HepG2 (cell line): ENCODE measurements around the gene DENND4A. TPM values are rescaled to one million over a fixed set of nuclear protein-coding genes. Genes with fewer than 3 reads are reported as not detected.

ENCODE experiments used
- DR1 ChIP-seq: sonication (generic); formaldehyde crosslinking; IDR thresholded peaks from 2 replicates; pipeline ENCODE4 v1.8.0; 2021; ENCODE audit warnings: mild to moderate bottlenecking, missing genetic modification reagents, inconsistent platforms
- FOXA3 ChIP-seq: IDR thresholded peaks from 2 replicates; pipeline ENCODE4 v1.6.1; 2016; ENCODE audit warnings: missing genetic modification reagents, missing compliant biosample characterization
- FOXP1 ChIP-seq, 2 experiments: fragments of 450-650 bp in 1 of 2; IDR thresholded peaks; 2 replicates each; pipeline ENCODE4 v1.6.1; 2017 to 2018; ENCODE audit warnings: antibody characterized with exemption in 1 of 2
- GABPA ChIP-seq, 2 experiments: IDR thresholded peaks; 2 replicates each; pipeline ENCODE4 v1.6.1; 2011 to 2016; ENCODE audit warnings: low read depth in 2 of 2, low read length in 1 of 2, missing biosample characterization in 1 of 2, missing genetic modification characterization in 1 of 2
- HOXA5 ChIP-seq: sonication (generic); formaldehyde crosslinking; IDR thresholded peaks from 2 replicates; pipeline ENCODE4 v1.4.0; 2020; ENCODE audit warnings: missing genetic modification reagents
- MBD4 ChIP-seq: IDR thresholded peaks from 2 replicates; pipeline ENCODE4 v1.6.1; 2012; ENCODE audit warnings: low read length, inconsistent platforms, borderline replicate concordance
- MED13 ChIP-seq: sonication (generic); formaldehyde crosslinking; IDR thresholded peaks from 2 replicates; pipeline ENCODE4 v1.5.0; 2020; ENCODE audit warnings: missing genetic modification reagents
- MNT ChIP-seq: fragments of 450-650 bp; IDR thresholded peaks from 2 replicates; pipeline ENCODE4 v1.6.1; 2016
- NR2C2 ChIP-seq: sonication (generic); formaldehyde crosslinking; IDR thresholded peaks from 2 replicates; pipeline ENCODE4 v1.4.0; 2020; ENCODE audit warnings: missing genetic modification reagents, mild to moderate bottlenecking, moderate library complexity, borderline replicate concordance
- RORA ChIP-seq: sonication (generic); formaldehyde crosslinking; IDR thresholded peaks from 2 replicates; pipeline ENCODE4 v1.5.0; 2020; ENCODE audit warnings: mild to moderate bottlenecking, missing genetic modification reagents, moderate library complexity
- SALL1 ChIP-seq: sonication (generic); formaldehyde crosslinking; IDR thresholded peaks from 2 replicates; pipeline ENCODE4 v1.8.0; 2022; ENCODE audit warnings: mild to moderate bottlenecking, missing genetic modification reagents
- SP140L ChIP-seq: sonication (generic); formaldehyde crosslinking; IDR thresholded peaks from 2 replicates; pipeline ENCODE4 v1.4.0; 2020; ENCODE audit warnings: missing genetic modification reagents, borderline replicate concordance
- SRY ChIP-seq: sonication (generic); formaldehyde crosslinking; IDR thresholded peaks from 2 replicates; pipeline ENCODE4 v1.8.0; 2022; ENCODE audit warnings: mild to moderate bottlenecking, missing genetic modification reagents
- TAF1 ChIP-seq: sonication (generic); formaldehyde crosslinking; IDR thresholded peaks from 2 replicates; pipeline ENCODE4 v1.4.0; 2020; ENCODE audit warnings: missing genetic modification reagents
- TBX3 ChIP-seq: fragments of 450-650 bp; IDR thresholded peaks from 2 replicates; pipeline ENCODE4 v1.6.1; 2017; ENCODE audit warnings: antibody characterized with exemption, mild to moderate bottlenecking, inconsistent platforms, borderline replicate concordance
- XBP1 ChIP-seq: sonication (generic); formaldehyde crosslinking; IDR thresholded peaks from 2 replicates; pipeline ENCODE4 v1.5.0; 2020; ENCODE audit warnings: missing genetic modification reagents
- YEATS4 ChIP-seq: sonication (generic); formaldehyde crosslinking; IDR thresholded peaks from 2 replicates; pipeline ENCODE4 v1.4.0; 2020; ENCODE audit warnings: missing genetic modification reagents, borderline replicate concordance
- YY1 ChIP-seq: IDR thresholded peaks from 2 replicates; pipeline ENCODE4 v1.6.1; 2011; ENCODE audit warnings: low read length, low read depth, moderate library complexity, mild to moderate bottlenecking; ENCODE audit not compliant: insufficient read depth, insufficient replicate concordance
- ZBTB14 ChIP-seq: sonication (generic); formaldehyde crosslinking; IDR thresholded peaks from 2 replicates; pipeline ENCODE4 v1.4.0; 2020; ENCODE audit warnings: missing genetic modification reagents
- ZKSCAN8 ChIP-seq: IDR thresholded peaks from 2 replicates; pipeline ENCODE4 v1.6.1; 2016; ENCODE audit warnings: borderline replicate concordance, missing genetic modification reagents, missing compliant biosample characterization
- ZNF101 ChIP-seq: sonication (generic); formaldehyde crosslinking; IDR thresholded peaks from 2 replicates; pipeline ENCODE4 v1.4.0; 2020; ENCODE audit warnings: mild to moderate bottlenecking, low read depth, missing genetic modification reagents, borderline replicate concordance
- ZNF605 ChIP-seq: sonication (generic); formaldehyde crosslinking; IDR thresholded peaks from 2 replicates; pipeline ENCODE4 v1.8.0; 2022; ENCODE audit warnings: mild to moderate bottlenecking, missing genetic modification reagents
- ZNF720 ChIP-seq: sonication (generic); formaldehyde crosslinking; IDR thresholded peaks from 2 replicates; pipeline ENCODE4 v1.4.0; 2020; ENCODE audit warnings: missing genetic modification reagents
- ZNF737 ChIP-seq: sonication (generic); formaldehyde crosslinking; IDR thresholded peaks from 2 replicates; pipeline ENCODE4 v1.5.0; 2020; ENCODE audit warnings: missing genetic modification reagents, mild to moderate bottlenecking, borderline replicate concordance
- ZSCAN9 ChIP-seq: IDR thresholded peaks from 2 replicates; pipeline ENCODE4 v1.6.1; 2016; ENCODE audit warnings: borderline replicate concordance
- polyA plus RNA-seq, 8 experiments: library from polyadenylated mRNA; depleted of rRNA in 3 of 8; stranded (reverse) in 7 of 8; unstranded in 1 of 8; fragments of >200 nt; fragmentation: Illumina TruSeq in 4 of 8; extraction: Trizol in 4 of 8; gene quantifications; 2 replicates each; pipeline versions ENCODE4 v1.2.1 to v1.2.3, GENCODE V29; 2011 to 2016; ENCODE audit warnings: low read depth in 4 of 8, missing spikeins in 1 of 8, mixed read lengths in 1 of 8; ENCODE audit not compliant: insufficient read depth in 1 of 8
- total RNA-seq, 5 experiments: library from RNA; depleted of rRNA; stranded (reverse); fragments of >200 nt; fragmentation: Illumina TruSeq; extraction: Trizol; gene quantifications; 2 replicates each; pipeline ENCODE4 v1.2.3, GENCODE V29; 2016; ENCODE audit warnings: low read depth in 1 of 5
- TF ChIP-seq, protein P1 (sequence below): sonication (generic); formaldehyde crosslinking; IDR thresholded peaks from 2 replicates; pipeline ENCODE4 v1.5.0; 2020; ENCODE audit warnings: missing genetic modification reagents
- TF ChIP-seq, protein P2 (sequence below), 2 experiments: fragments of 450-650 bp in 1 of 2; sonication (generic) in 1 of 2; formaldehyde crosslinking; IDR thresholded peaks; 2 replicates each; pipeline versions ENCODE4 v1.5.0 to v1.8.0; 2020 to 2022; ENCODE audit warnings: mild to moderate bottlenecking in 1 of 2, missing genetic modification reagents in 1 of 2

DENND4A gene
- total and polyA plus RNA-seq, 2 of the 13 experiments (the other 11 are each of a cell fraction or from before 2014, with no cell fraction given), result 13.2 to 18.6 TPM

GRCh38 chr15:65804252-65804931, 12.3 kb upstream of the DENND4A start (continued):
- TF ChIP-seq MNT, result no peak
- no peak for TF ChIP-seq ZNF605 (CRISPR knock-in tag)
- TF ChIP-seq ZNF720, result no peak
- no peak for TF ChIP-seq ZNF737
- 0 out of 2 replicates have a peak, but pooled peaks have one; percentile 13 for TF ChIP-seq HOXA5 (CRISPR knock-in tag)
- TF ChIP-seq NR2C2 (CRISPR knock-in tag), result no peak
- no peak for TF ChIP-seq GABPA (IDR thresholded peaks at IDR 0.05; ENCODE audit: low read depth, low read length)
- TF ChIP-seq GABPA (CRISPR knock-in tag; IDR thresholded peaks at IDR 0.05; ENCODE audit: low read depth), result no peak
- TF ChIP-seq DR1 (CRISPR knock-in tag), result no peak
- no peak for TF ChIP-seq TBX3
- TF ChIP-seq SALL1, result peak; percentile 43; the same call in 1 of the 2 replicates
- no peak for TF ChIP-seq MED13 (CRISPR knock-in tag)
- no peak for TF ChIP-seq ZKSCAN8
- no peak for TF ChIP-seq XBP1 (CRISPR knock-in tag)
- TF ChIP-seq SP140L (CRISPR knock-in tag), result no peak
- no peak; the same call in 1 of the 2 replicates for TF ChIP-seq ZSCAN9 (CRISPR knock-in tag)
- no peak for TF ChIP-seq YY1
- TF ChIP-seq, protein P1, sequence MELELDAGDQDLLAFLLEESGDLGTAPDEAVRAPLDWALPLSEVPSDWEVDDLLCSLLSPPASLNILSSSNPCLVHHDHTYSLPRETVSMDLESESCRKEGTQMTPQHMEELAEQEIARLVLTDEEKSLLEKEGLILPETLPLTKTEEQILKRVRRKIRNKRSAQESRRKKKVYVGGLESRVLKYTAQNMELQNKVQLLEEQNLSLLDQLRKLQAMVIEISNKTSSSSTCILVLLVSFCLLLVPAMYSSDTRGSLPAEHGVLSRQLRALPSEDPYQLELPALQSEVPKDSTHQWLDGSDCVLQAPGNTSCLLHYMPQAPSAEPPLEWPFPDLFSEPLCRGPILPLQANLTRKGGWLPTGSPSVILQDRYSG, result no peak
- no peak for TF ChIP-seq ZNF101 (CRISPR knock-in tag)
- TF ChIP-seq, protein P2, sequence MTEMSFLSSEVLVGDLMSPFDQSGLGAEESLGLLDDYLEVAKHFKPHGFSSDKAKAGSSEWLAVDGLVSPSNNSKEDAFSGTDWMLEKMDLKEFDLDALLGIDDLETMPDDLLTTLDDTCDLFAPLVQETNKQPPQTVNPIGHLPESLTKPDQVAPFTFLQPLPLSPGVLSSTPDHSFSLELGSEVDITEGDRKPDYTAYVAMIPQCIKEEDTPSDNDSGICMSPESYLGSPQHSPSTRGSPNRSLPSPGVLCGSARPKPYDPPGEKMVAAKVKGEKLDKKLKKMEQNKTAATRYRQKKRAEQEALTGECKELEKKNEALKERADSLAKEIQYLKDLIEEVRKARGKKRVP (CRISPR knock-in tag; IDR thresholded peaks at IDR 0.05), result peak in 1 of 2 experiments; percentile 69; a peak in 1 of 4 replicates
- TF ChIP-seq YEATS4, result no peak
- TF ChIP-seq ZBTB14 (CRISPR knock-in tag), result no peak
- TF ChIP-seq TAF1 (CRISPR knock-in tag), result no peak
- TF ChIP-seq RORA, result no peak
- no peak for TF ChIP-seq SRY (CRISPR knock-in tag)
- no peak for TF ChIP-seq FOXP1 (IDR thresholded peaks at IDR 0.05)
- TF ChIP-seq FOXP1 (CRISPR knock-in tag; IDR thresholded peaks at IDR 0.05), result peak; percentile 66; the same call in 1 of the 2 replicates
- no peak for TF ChIP-seq MBD4
- TF ChIP-seq FOXA3 (CRISPR knock-in tag), result peak; percentile 72
